ENCODE measurements around the gene PSMD4. TPM values are rescaled to one million over a fixed set of nuclear protein-coding genes. Genes with fewer than 3 reads are reported as not detected.

The PSMD4 gene
- polyA plus RNA-seq, 3 donors from 2014 or later, result 246 to 364 (median 282) TPM

DNA sequence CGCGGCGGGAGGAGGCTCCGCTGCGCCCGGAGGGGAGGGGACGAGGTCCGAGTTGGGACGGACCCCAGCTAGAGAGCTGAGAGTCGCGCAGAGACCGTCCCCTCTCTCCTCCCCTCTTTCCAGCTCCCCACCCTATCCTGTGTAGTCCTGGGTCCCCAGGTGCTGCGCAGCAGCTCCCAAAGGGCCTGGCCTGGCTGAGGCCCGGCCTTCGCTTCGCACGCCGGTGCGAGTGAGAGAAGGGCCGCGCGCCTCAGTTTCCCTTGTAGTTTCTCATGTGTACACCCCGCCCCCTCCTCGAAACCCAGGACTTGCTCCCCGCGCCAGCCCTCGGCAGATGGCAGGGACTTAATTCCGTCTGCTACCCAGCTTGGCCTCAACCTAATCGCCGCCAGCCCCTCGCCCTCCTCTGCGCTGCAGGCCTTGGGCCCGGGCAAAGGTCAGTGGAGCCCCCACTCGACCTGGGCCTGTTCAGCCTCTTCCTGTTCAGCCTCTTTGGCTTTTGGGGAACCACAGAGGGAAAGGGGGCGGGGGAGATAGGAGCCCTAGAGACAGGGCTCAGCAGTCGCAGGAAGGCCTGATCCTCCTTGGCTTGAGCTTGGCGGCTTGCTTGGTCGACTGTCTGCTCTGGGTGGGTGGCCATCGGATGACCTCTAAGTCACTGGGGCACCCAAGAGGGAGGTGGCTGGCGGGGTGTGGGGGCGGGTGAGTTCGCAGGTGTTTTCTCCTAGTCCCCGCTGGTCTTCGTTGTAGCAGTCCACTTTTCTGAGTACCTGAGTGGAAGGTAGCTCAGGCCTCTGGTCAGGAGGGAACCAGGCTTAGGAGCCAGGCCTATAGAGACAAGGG lies 28.6 kb downstream of the PSMD4 start:
- H3K36me3 Mint-ChIP-seq, result peaks cover 2 to 5% (median 3%) of the 10 kb centered on the region in 3 donors
- peak overlapping the region; percentile 63 to 93 (median 90) for H3K27ac Mint-ChIP-seq
- H3K4me3 Mint-ChIP-seq, result peak overlapping the region; percentile 93 to 99 (median 94)
- H3K27me3 Mint-ChIP-seq (ENCODE audit: low read depth in 3 of 3), result peaks cover 19 to 22% (median 20%) of the 10 kb centered on the region in 3 donors
- H3K9me3 Mint-ChIP-seq, result no peaks in the 10 kb centered on the region
- peak in 1 of 3 donors; percentile 31 for DNase-seq
- peaks cover 36 to 38% of the 10 kb centered on the region in 2 donors for H3K4me1 Mint-ChIP-seq

DNA sequence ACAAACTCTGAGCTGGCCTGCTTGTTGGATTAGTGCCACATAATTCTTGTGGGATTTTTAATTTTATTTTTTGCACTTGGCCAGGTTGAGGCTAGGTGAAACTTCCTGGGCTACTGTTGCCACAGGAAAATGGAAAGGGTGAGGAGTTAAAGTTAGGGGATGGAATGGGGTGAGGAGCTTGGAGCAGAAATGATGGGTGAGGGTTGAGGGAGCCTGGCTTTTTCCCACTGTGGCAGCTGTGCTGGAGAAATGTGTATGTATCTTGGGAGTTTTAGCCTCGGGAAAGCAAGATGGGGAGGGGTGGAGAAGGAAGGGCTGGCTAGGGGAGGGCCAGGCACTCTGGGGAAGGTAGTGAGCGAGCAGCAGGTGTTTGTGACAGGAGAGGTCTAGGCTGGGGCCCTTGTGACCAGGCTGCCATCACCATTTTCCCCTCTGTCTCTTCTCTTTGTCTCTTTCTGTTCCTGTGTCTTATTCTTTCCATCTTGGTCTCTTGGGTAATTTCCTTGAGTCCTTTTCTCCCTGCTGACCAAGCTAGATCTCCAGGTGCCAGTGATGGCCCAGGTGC lies 29.6 kb downstream of the PSMD4 start:
- Mint-ChIP-seq H3K9me3 (no peaks in the 10 kb centered on the region), H3K36me3 (peaks cover 9 to 14% (median 9%) of the 10 kb centered on the region in 3 donors), H3K4me3 (peak overlapping the region; percentile 93 to 99 (median 94)), H3K27me3 (ENCODE audit: low read depth in 3 of 3) (peaks cover 20 to 25% (median 22%) of the 10 kb centered on the region in 3 donors), H3K27ac (peak overlapping the region; percentile 63 to 93 (median 90)), H3K4me1 (peaks cover 46 to 48% of the 10 kb centered on the region in 2 donors)
- DNase-seq, result no peak

DNA sequence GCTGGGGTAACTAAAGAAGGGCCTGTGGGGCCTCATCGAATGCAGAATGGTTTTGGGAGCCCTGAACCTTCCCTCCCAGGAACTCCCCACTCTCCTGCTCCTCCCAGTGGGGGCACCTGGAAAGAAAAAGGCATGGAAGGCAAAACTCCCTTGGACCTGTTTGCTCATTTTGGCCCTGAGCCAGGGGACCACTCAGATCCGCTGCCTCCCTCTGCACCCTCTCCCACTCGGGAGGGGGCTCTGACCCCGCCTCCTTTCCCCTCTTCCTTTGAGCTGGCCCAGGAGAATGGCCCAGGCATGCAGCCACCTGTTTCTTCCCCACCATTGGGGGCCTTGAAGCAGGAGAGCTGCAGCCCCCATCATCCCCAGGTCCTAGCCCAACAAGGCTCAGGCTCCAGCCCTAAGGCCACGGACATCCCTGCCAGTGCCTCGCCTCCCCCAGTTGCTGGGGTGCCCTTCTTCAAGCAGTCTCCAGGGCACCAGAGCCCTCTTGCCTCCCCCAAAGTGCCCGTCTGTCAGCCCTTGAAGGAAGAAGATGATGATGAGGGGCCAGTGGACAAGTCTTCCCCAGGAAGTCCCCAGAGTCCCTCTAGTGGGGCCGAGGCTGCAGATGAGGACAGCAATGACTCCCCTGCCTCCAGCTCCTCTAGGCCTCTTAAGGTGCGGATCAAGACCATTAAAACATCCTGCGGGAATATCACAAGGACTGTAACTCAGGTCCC lies 32.2 kb downstream of the PSMD4 start:
- Mint-ChIP-seq H3K4me3 (no peak overlapping the region), H3K4me1 (peaks cover 66% of the 10 kb centered on the region in 2 donors), H3K27me3 (ENCODE audit: low read depth in 3 of 3) (peaks cover 14 to 27% (median 22%) of the 10 kb centered on the region in 3 donors), H3K27ac (peak overlapping the region in 1 of 6 donors; percentile 35), H3K9me3 (no peaks in the 10 kb centered on the region), H3K36me3 (peaks cover 9 to 14% (median 9%) of the 10 kb centered on the region in 3 donors)
- DNase-seq, result no peak

DNA sequence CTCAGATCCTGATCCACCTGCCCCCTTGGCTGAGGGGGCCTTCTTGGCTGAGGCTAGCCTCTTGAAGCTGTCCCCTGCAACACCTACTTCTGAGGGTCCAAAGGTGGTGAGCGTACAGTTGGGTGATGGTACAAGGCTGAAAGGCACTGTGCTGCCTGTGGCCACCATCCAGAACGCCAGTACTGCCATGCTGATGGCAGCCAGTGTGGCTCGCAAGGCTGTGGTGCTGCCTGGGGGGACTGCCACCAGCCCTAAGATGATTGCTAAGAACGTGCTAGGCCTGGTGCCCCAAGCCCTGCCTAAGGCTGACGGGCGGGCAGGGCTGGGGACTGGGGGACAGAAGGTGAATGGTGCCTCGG lies 32.8 kb downstream of the PSMD4 start:
- H3K4me3 Mint-ChIP-seq, result no peak overlapping the region
- no peaks in the 10 kb centered on the region for H3K9me3 Mint-ChIP-seq
- H3K4me1 Mint-ChIP-seq, result peaks cover 71% of the 10 kb centered on the region in 2 donors
- no peak overlapping the region for H3K27ac Mint-ChIP-seq
- no peak for DNase-seq
- H3K36me3 Mint-ChIP-seq, result peaks cover 9 to 14% (median 9%) of the 10 kb centered on the region in 3 donors
- H3K27me3 Mint-ChIP-seq (ENCODE audit: low read depth in 3 of 3), result peaks cover 9 to 23% (median 19%) of the 10 kb centered on the region in 3 donors

DNA sequence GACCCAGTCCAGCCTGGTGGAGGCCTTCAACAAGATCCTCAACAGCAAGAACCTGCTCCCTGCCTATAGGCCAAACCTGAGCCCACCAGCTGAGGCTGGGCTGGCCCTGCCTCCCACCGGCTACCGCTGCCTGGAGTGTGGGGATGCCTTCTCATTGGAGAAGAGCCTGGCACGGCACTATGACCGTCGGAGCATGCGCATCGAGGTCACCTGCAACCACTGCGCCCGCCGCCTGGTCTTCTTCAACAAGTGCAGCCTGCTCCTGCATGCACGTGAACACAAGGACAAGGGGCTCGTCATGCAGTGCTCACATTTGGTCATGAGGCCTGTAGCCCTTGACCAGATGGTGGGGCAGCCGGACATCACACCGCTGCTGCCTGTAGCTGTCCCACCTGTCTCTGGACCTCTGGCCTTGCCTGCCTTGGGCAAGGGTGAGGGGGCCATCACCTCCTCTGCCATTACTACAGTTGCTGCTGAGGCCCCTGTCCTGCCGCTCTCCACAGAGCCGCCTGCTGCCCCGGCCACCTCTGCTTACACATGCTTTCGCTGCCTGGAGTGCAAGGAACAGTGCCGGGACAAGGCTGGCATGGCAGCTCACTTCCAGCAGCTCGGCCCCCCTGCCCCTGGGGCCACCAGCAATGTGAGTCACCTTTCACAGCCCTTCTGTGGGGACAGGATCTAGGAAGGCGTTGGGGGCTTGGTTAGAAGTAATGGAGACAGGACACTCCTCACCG lies 33.4 kb downstream of the PSMD4 start:
- H3K36me3 Mint-ChIP-seq, result peaks cover 9 to 14% (median 9%) of the 10 kb centered on the region in 3 donors
- peak overlapping the region in 1 of 5 donors; percentile 49 for H3K4me3 Mint-ChIP-seq
- peaks cover 76 to 77% of the 10 kb centered on the region in 2 donors for H3K4me1 Mint-ChIP-seq
- peak overlapping the region in 3 of 6 donors; percentile 48 to 82 (median 70) for H3K27ac Mint-ChIP-seq
- DNase-seq, result no peak
- peaks cover 12 to 24% (median 23%) of the 10 kb centered on the region in 3 donors for H3K27me3 Mint-ChIP-seq (ENCODE audit: low read depth in 3 of 3)
- no peaks in the 10 kb centered on the region for H3K9me3 Mint-ChIP-seq

DNA sequence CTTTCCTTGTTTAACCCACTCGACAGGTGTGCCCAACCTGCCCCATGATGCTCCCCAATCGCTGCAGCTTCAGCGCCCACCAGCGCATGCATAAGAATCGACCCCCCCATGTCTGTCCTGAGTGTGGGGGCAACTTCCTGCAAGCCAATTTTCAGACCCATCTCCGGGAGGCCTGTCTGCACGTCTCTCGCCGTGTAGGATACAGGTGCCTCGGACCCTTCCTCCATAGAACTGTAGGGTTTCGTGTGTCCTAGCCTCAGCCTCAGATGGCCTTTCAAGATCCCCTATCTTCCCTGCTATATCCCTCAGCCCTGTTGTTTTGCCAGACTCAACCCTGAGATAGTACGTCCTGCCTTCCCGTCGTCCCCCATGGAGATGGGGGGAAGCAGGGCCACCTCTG lies 34.0 kb downstream of the PSMD4 start:
- no peaks in the 10 kb centered on the region for H3K9me3 Mint-ChIP-seq
- peaks cover 76 to 77% of the 10 kb centered on the region in 2 donors for H3K4me1 Mint-ChIP-seq
- peaks cover 9 to 14% (median 9%) of the 10 kb centered on the region in 3 donors for H3K36me3 Mint-ChIP-seq
- DNase-seq, result no peak
- peaks cover 8 to 25% (median 21%) of the 10 kb centered on the region in 3 donors for H3K27me3 Mint-ChIP-seq (ENCODE audit: low read depth in 3 of 3)
- H3K4me3 Mint-ChIP-seq, result peak overlapping the region; percentile 2 to 50 (median 48)
- peak overlapping the region; percentile 48 to 95 (median 80) for H3K27ac Mint-ChIP-seq

DNA sequence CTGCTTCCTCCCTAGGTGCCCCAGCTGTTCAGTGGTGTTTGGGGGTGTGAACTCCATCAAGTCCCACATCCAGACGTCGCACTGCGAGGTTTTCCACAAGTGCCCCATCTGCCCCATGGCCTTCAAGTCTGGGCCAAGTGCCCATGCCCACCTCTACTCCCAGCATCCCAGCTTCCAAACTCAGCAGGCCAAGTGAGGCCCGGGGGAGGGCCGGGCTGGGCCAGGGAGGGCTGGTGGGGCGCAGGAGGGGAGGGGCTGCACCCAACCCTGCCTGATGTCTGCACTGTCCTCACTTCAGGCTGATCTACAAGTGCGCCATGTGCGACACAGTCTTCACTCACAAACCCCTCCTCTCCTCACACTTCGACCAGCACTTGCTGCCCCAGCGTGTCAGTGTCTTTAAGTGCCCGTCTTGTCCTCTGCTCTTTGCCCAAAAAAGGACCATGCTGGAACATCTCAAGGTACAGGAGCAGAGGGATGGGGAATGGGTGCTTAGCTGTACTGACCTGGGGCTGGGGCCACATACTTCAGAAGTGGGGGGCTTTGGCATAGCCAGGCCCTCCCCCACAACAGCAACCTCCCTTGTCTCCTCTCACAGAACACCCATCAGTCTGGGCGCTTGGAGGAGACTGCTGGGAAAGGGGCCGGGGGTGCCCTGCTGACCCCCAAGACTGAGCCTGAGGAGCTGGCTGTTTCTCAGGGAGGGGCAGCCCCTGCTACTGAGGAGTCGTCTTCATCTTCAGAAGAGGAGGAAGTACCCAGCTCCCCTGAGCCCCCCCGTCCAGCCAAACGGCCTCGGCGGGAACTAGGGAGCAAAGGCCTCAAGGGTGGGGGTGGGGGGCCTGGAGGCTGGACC lies 34.8 kb downstream of the PSMD4 start:
- Mint-ChIP-seq H3K9me3 (no peaks in the 10 kb centered on the region), H3K4me1 (peaks cover 70 to 73% of the 10 kb centered on the region in 2 donors), H3K4me3 (peak overlapping the region; percentile 21 to 67 (median 50)), H3K27me3 (ENCODE audit: low read depth in 3 of 3) (peaks cover 8 to 25% (median 23%) of the 10 kb centered on the region in 3 donors), H3K27ac (peak overlapping the region; percentile 70 to 95 (median 83)), H3K36me3 (peaks cover 8 to 16% (median 9%) of the 10 kb centered on the region in 3 donors)
- DNase-seq, result no peak

DNA sequence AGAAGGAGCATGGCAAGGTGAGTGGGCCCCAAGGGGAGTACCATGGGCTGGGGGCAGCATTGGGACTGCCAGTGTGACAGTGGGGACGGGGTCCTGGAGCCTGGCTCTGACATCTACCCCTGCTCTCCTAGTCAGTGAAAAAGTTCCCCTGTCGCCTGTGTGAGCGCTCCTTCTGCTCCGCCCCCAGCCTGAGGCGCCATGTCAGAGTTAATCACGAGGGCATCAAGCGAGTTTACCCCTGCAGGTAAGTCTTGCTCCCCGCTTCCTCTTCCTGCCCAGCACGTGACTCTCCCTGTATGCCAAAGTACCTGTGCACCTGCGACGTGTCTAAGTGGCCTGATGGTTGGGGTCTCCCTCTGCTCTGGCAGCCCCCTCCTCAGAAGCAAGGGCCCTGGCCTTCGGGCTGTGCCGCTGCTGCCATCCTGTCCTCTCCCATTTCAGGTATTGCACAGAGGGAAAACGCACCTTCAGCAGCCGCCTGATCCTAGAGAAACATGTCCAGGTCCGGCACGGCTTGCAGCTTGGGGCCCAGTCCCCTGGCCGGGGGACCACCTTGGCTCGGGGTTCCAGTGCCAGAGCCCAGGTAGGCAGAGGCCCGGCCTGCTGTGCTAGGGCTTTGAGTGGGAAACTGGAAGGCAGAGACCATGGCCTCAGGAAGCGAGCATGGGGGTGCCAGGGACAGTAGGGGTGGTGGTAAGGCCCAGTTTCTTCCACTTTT lies 35.6 kb downstream of the PSMD4 start:
- peak overlapping the region; percentile 64 to 67 (median 66) for H3K4me3 Mint-ChIP-seq
- H3K27ac Mint-ChIP-seq, result peak overlapping the region; percentile 80 to 95 (median 89)
- H3K27me3 Mint-ChIP-seq (ENCODE audit: low read depth in 3 of 3), result peaks cover 8 to 25% (median 21%) of the 10 kb centered on the region in 3 donors
- DNase-seq, result no peak
- peaks cover 64 to 65% of the 10 kb centered on the region in 2 donors for H3K4me1 Mint-ChIP-seq
- H3K36me3 Mint-ChIP-seq, result peaks cover 7 to 23% (median 13%) of the 10 kb centered on the region in 3 donors
- H3K9me3 Mint-ChIP-seq, result no peaks in the 10 kb centered on the region

DNA sequence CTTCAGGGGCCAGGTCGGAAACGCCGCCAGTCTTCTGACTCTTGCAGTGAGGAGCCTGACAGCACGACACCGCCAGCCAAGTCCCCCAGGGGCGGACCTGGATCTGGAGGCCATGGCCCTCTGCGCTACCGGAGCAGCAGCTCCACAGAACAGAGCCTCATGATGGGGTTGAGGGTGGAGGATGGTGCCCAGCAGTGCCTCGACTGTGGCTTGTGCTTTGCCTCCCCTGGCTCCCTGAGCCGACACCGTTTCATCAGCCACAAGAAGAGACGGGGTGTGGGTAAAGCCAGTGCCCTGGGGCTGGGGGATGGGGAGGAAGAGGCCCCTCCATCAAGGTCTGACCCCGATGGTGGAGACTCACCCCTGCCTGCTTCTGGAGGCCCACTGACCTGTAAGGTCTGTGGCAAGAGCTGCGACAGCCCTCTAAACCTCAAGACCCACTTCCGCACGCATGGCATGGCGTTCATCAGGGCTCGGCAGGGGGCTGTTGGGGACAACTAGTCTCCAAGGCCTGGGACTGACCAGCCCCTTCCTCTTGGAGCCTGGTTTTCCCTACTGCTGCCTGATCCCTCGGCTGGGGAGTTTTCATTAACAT lies 36.3 kb downstream of the PSMD4 start:
- no peaks in the 10 kb centered on the region for H3K9me3 Mint-ChIP-seq
- peak overlapping the region; percentile 80 to 95 (median 89) for H3K27ac Mint-ChIP-seq
- DNase-seq, result peak; percentile 75 to 82 (median 81)
- peaks cover 8 to 25% (median 21%) of the 10 kb centered on the region in 3 donors for H3K27me3 Mint-ChIP-seq (ENCODE audit: low read depth in 3 of 3)
- H3K4me1 Mint-ChIP-seq, result peaks cover 63 to 64% of the 10 kb centered on the region in 2 donors
- peak overlapping the region; percentile 64 to 67 (median 66) for H3K4me3 Mint-ChIP-seq
- peaks cover 7 to 24% (median 13%) of the 10 kb centered on the region in 3 donors for H3K36me3 Mint-ChIP-seq

DNA sequence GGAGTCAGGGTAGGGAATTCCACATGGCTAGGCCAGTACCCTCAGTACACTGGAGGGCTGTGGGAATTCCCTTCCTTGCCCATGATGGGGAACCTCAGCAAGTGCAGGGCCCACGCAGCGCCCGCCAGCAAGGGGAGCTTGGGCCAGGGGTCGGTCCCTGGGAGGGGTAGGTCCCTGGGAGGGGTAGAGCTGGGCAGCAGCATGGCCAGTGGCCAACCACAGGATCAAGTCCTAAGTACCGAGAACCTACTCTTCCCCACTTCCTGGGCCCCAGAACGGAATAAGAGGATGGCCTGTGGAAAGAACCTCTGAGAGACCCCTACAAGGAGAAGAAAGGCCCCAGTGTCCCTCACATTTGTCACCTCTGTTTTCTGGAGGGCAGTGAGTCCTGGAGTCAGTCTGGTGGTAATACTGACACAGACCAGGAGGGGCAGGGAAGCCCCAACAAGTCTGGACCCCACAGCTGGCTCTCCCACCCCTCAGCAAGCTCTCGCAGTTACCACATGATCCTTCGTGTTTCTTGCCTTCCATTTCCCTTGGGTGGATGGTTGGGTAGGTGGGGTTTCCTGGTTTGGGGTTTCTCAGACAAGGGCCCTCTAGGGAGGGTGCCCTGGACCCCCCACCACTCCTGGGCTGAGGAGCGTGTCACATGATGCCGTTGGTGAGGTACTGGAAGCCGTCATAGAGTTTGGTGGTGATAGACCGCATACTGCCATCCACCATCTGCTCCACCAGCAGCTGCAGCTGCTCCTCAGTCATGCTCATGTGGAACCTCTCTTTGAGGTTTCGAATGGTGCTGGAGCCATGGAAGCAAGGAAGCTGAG lies 37.9 kb downstream of the PSMD4 start:
- Mint-ChIP-seq H3K4me3 (peak overlapping the region; percentile 39 to 57 (median 49)), H3K9me3 (no peaks in the 10 kb centered on the region), H3K36me3 (peaks cover 7 to 19% (median 10%) of the 10 kb centered on the region in 3 donors), H3K27me3 (ENCODE audit: low read depth in 3 of 3) (peaks cover 8 to 25% (median 21%) of the 10 kb centered on the region in 3 donors), H3K27ac (peak overlapping the region; percentile 93 to 98 (median 97)), H3K4me1 (peaks cover 56 to 59% of the 10 kb centered on the region in 2 donors)
- peak; percentile 80 to 84 (median 81) for DNase-seq

DNA sequence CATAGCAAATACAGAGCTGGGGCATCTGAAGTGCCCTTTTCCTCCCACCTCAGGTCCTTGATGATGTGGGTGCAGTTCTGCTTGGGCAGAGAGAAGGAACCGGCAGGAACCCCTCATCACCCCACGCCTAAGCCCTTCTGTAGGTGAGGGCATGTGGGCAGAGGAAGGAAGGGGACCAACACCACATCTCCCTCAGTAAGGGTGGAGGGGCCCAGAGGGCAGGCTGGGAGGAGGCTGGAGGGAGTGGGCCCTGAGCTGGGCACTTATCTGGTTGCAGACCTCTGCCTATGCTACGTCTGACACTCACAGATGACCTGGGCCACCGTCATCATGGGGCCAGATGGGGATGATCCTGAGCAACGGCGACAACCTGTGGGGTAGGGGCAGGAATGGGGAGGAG lies 38.6 kb downstream of the PSMD4 start:
- Mint-ChIP-seq H3K27ac (peak overlapping the region; percentile 93 to 98 (median 97)), H3K36me3 (peaks cover 11 to 24% (median 14%) of the 10 kb centered on the region in 3 donors), H3K27me3 (ENCODE audit: low read depth in 3 of 3) (peaks cover 8 to 25% (median 21%) of the 10 kb centered on the region in 3 donors), H3K9me3 (no peaks in the 10 kb centered on the region), H3K4me3 (peak overlapping the region in 4 of 5 donors; percentile 39 to 57 (median 50)), H3K4me1 (peaks cover 52 to 58% of the 10 kb centered on the region in 2 donors)
- no peak for DNase-seq

Measured in immature natural killer cell (primary cell).